NCI-H510A (cell line): ENCODE results near the gene STK11IP.
A peak's percentile ranks its signal among the peaks of the same experiment; 100 is the strongest.

Source experiments
- DNase-seq: peaks from one replicate; lab custom pipeline; 2025; lab: John Stamatoyannopoulos, UW

Gene STK11IP

GRCh38 chr2:219597552-219598307, at the start of gene STK11IP:
Gene STK11IP, plus strand, starts transcription at chr2:219597857. Its CDS starts 263 bp downstream, at chr2:219598120.
- DNase-seq: peak; percentile 98

GRCh38 chr2:219548990-219549389, 48.7 kb upstream of the STK11IP start:
- DNase-seq: no peak

DNA sequence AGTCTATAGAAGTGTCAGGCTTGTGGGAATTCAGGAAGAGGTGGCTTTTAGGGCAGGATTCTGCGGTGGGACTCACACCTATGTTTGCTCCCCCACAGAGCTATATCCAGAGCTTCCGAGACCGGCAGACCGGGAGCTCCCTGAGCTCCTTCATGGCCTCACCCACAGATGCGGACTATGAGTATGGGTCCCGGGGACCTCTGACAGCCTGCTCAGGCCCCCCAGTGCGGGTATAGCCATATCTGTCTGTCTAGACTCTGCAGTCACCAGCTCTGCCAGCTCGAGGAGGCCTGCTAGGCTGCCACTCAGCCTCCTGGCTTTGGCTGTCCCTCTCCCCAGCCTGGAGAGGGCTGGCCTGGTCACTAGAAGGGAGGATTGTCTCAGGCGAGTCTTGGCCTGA, 48.0 kb upstream of the STK11IP start:
- no peak for DNase-seq

- DNase-seq: peak; percentile 61
Observed at GRCh38 chr2:219551441-219552381, 45.9 kb upstream of the STK11IP start.

DNA sequence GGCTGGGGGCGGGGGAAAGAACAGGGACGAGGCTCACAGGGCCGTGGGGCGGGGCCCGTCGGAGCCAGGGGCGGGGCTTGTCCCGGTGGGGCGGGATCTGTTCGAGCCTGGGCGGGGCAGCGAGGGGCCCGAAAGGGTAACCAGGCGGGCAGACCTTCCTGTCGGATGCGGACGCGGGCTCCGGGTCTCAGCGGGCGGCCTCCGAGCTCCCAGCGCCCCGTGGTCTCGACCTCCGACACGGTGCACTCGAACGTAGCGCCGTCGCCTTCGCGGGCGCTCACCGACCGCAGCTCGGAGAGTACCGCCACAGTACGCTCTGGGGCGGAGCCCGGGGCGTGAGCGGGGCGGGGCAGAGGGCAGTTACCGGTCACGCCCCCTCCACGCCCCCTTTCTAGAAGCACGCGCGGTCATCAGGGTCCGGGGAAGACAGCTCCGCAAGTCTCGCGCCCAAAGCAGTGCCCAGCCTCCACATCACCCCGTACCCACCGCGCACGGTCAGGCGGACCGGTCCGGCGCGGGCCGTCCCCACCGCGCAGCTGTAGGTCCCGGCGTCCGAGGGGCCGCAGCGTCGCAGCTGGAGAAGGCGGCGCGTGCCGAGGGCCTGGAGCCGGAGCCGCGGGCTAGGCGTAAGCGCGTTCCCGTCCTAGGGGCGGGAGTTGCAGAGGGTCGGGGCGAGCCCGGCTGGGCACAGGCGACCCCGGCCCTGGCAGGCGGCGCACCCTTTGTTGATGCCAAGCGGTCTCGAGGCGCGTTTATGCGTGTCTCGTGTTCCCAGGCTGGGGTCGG, 45.1 kb upstream of the STK11IP start:
- peak; percentile 82 for DNase-seq

DNA sequence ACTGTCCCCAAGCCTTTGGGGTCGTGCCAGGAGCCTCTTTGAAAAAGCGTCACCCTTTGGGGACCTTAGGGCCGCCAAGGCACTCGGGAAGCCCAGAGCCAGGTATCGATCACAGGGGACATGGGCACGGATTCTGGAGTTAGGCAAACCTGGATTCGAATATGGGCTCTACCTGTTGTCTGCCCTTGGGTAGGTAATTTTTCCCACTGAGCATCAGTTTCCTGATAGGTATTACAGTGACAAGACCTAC, 44.6 kb upstream of the STK11IP start:
- no peak for DNase-seq

GRCh38 chr2:219553463-219553963, 44.1 kb upstream of the STK11IP start:
- DNase-seq: no peak

DNA sequence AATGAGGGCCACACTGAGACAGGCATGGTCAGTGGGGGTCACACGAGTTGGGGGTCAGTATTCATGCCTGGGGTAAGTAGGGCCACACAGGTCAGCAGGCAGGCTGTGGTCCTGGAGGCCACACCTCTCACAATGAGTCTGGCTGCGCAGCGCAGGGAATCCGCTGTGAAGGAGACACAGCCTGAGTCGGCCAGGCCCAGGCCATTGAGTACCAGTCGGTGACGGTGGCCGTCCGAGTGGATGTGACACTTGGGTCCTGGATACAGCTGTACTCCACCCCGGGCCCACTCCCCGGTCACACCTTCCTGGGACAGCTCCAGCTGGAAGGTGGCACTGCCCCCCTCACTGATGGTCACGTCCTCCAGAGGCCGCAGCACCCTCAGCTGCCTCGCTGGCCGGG, 43.3 kb upstream of the STK11IP start:
- no peak for DNase-seq

DNA sequence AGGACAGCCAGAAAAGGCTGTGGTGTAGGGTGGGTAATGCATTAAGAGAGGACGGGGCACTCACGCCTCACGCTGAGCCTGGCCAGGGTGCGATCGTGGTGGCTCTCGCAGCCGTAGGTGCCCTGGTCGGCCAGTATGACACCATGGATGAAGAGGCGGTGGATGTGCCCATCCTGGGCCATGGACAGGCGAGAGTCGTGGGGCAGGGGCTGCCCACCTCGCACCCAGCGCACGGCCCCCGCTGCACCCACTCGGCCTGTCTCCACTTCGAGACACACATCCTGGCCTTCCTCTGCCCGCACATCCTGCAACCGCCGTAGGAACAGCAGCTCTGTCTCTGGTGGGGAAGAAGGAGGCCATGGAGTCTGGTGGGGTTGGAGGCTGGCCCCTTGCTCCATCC, 41.7 kb upstream of the STK11IP start:
- DNase-seq: no peak

- no peak for DNase-seq
Observed at GRCh38 chr2:219556413-219556812, 41.2 kb upstream of the STK11IP start.

- DNase-seq: no peak
Observed at GRCh38 chr2:219557320-219557719, 40.3 kb upstream of the STK11IP start.

DNA sequence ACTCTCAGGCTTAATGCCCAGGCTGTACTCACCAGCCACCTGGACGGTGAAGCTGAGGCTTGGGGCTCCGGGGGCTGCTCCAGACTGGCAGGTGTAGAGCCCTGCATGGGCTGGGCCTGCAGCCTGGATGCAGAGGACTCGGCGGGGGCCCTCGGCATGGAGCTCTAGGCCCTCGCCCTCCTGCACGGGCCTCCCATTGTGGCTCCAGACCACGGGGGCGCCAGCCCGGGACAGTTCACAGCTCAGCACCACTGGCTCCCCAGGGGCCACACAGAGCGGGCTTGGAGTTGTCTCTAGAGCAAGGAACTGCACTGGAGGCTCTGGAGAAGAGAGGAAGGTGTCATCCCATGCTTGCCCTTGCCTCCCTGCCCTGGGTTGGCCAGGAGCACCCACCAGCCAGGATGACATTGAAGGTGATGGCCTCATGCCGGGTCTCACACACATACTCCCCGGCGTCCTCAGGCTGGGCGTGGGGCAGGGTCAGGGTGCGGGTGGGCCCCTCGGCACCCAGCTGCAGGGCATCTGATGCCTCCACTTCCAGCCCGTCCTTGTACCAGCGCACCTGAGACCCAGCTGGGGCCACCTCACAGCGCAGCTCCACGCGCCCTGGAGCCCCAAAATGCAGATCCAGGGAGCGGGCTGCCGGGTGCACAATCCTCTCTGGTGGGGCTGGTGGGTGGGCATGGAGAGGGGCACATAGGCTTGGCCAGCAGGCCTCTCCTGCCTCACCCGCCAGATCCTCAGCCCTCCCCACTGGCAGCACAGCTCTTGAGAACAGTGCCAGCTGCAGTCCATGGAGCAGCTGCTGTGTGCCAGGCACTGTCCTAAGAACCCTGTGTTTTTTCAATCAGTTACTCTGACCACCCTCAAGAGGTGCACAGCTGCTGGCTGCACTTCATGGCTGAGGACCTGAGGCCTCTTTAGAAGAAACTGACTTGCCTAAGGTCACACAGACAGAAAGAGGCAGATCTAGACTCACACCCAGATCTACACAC, 39.6 kb upstream of the STK11IP start:
- DNase-seq: no peak

GRCh38 chr2:219559156-219559915, 38.3 kb upstream of the STK11IP start:
- DNase-seq: no peak

DNA sequence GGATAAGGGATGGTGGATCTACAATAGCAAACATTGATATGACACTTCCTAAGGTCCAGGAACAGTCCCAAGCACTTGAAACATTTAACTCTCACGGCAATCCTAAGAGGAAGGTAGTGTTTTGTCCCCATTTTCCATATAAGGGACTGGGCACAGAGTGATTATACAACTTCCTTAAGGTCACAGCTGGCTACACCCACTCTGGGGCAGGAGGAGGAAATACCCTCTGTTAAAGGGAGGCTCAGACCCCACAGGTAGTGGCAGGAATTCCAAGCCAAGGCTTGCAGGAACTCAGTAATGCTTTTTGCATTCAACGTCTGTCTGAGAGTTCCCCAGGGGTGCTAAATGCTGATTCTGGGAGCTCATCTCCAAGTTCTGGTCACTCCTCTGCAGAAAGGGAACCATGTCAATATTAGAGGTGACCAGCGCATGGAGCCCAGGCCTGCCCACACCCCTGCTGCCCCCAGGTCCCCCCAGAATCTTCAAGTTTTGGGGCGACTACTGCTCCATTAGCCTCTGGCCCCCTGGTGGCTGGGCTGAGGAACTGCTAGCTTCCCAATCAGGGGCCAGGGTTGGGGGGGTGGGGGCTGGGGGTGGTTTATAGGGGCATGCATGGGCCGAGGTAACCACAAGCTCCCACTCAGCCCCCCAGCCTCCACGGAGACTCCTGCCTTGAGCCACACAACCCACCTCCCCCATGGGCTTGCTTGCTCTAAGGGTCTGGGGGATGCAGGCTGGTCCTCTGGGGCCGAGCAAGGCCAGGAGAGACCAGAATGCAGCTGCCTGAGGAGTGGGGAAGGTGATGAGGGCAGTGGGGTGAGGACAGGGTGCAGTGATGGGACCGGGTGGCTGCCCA, 37.4 kb upstream of the STK11IP start:
- DNase-seq: no peak

- no peak for DNase-seq
Observed at GRCh38 chr2:219560893-219561178, 36.8 kb upstream of the STK11IP start.

DNA sequence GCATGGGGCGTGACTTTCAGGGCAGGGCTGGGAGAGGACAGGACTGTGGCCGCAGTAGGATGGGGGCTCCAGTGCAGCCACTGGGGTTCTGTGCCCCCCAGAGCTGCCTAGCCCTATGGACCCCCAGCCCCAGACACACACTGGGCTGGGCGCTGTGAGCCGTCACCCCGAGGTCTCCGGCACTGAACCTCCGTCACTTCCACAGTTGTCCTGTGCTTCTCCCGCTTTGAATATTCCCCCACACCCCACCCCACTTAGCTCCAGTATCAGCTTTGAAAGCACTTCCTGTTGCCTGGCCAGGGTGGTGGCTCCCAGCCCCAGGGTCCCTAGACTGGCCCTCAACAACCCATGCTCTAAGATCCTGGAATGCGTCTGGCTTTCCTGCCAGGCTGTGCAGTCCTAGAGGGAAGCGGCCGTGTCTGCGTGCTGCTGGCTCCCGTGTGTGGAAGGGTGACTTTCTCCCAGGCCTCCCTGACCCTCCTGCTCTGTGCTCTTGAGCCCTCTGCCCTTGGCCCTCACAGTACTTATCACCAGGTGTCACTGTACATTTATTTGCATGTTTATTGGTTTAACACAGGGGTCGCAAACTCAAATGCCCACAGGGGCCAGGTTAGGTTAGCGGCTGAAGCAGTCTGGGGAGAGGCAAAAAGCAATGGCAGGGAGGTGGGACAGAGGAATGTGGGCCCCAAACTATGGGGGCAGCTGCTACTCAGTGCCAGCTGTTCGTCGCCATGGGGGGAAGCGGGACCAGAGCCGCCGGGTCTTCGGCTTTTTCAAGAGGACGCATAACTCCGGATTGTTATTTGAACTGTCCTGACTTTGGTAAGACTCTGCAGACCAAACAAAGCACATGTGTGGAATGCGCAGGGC, 36.2 kb upstream of the STK11IP start:
- no peak for DNase-seq

DNA sequence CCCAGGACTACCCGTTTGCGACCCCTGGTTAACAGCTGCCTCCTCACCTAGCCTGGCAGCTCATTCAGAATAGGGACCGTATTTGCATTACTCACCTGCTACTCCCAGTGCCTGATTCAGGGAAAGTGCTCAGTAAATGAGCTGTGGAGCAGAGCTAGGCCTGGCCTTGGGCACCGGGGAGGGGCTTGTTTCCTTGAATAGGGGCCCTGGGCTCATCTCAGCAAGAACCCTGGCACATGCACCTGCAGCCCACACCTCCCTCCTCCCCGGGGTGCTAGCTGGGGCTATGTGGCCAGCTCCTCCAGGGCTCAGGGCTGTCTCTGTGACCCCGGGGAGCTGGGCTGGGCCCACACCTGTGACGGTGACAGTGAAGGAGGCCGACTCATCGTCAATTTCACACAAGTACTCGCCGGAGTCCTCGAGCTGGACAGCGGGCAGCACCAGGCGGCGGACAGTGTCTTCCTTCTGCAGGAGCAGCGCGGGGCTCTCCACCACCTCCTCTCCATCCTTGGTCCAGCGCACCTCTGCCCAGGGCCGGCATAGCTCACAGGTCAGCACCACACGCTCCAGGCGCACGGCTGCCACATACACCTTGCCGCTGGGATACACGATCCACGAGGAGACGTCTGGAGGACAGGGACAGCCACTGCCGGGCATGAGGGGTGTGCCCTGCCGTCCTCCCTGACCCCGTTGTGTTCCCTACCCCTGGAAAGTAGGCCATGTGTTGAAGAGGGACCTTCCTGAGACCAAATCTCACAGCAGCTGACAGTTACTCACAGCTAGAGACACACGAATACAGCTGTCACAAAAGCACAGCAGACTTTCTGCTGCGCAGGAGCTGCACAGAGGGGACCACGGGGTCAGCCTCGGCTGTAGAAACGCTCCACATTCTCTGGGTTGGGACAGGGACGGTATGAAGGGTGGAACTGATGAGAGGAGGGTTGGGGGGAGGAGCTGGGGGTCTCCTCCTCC, 35.3 kb upstream of the STK11IP start:
- no peak for DNase-seq
